Nasal cavity respiratory epithelium epithelial cell of viscerocranial mucosa (primary cell): ENCODE measurements around the gene GMCL2. TPM values are rescaled to one million over a fixed set of nuclear protein-coding genes. Genes with fewer than 3 reads are reported as not detected.

Source experiments
- total RNA-seq: library from RNA; depleted of rRNA; stranded (reverse); fragments of >200 nt; gene quantifications from 2 replicates; pipeline ENCODE4 v1.2.3, GENCODE V29; 2014

The GMCL2 gene, protein sequence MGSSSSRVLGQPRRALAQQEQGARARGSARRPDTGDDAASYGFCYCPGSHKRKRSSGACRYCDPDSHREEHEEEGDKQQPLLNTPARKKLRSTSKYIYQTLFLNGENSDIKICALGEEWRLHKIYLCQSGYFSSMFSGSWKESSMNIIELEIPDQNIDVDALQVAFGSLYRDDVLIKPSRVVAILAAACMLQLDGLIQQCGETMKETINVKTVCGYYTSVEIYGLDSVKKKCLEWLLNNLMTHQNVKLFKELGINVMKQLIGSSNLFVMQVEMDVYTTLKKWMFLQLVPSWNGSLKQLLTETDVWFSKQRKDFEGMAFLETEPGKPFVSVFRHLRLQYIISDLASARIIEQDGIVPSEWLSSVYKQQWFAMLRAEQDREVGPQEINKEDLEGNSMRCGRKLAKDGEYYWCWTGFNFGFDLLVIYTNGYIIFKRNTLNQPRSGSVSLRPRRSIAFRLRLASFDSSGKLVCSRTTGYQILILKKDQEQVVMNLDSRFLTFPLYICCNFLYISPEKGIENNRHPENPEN
- total RNA-seq, result not detected in 2 replicates

GRCh38 chr5:178187014-178187413, at the start of gene GMCL2:
TSS of gene GMCL2 (minus strand) at chr5:178187371. CDS start at chr5:178187299, 72 bp downstream.

DNA sequence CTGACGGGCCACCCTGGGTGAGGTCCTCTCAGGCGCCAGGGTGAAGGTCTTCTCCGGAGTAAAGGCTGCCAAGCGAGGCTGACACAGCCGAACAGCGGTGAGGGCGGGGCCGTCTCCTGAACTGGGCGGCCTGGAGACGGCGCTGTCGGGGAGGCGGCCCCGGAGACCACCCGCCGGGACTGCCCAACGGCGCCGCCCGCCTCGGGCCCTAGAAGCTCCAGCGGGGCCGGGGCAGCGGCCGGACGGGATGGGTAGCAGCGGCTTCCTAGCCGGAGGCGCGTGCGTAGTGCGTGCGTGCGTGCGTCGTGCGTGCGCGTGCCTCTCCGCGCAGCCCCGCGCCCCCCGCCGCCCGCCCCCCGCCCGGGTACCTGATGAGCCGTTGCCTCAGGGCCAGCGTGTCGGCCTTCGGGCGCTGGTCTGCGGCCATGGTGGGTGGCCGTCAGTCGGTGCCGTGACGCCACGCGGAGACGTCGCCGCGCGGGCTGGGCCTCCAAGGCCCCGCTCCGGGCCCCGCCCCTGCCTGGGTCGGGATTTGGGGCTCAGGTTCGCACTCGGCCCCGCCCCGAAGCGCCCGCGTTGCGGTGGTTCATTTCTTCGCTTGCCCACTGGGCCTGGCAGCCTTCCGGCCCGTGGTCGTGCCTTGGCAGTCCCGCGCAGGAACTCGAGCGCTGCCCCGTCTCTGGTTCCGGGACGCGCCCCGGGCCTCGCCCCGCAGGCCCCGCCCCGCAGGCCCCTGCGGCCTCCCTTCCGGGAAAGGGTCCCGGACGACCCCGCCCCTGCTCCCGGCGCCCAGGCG, 45.2 kb upstream of the GMCL2 start, which contains the start of gene PHYKPL:
Gene PHYKPL, minus strand, starts transcription at position 679 of the 796 bp plus-strand sequence. Its CDS starts 252 bp downstream, at position 427.

DNA sequence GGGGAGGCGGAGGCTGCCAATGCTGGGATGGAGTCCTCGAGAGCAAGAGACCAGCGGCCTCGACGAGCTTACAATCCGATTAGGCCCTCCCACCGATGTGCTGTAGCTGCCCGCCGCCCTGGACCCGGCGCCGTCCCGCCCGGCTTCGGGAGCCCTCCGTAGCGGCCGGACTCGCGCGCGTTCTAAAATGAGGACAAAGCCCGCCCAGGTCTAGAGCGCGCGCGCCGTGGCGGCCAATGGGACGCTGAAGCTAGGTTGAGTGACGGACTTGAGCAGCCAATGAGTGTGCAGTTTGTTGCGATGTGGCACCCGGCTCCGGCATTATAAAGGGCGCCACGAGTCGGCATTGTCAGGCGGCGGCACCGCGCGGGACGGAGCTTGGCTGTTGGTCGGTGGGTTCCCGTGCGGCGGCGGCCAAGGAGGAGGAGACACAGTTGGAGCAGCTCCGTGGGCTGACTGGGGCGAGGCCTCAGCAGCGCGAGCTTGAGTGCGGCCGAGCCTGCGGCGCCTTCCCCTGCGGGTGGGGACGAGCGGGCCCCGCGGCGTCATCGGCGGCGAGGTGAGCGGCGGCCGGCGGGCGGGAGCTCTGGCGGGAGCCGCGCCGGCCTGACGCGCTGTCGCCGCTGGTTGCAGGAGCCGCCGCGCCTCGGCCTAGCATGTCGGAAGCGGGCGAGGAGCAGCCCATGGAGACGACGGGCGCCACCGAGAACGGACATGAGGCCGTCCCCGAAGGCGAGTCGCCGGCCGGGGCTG, 17.2 kb upstream of the GMCL2 start, which contains the start of gene HNRNPAB:
Gene HNRNPAB, plus strand, starts transcription at position 352 of the 753 bp plus-strand sequence. Its CDS starts 305 bp downstream, at position 657.

GRCh38 chr5:178153530-178154340, 33.4 kb downstream of the GMCL2 start, which contains the start of gene NHP2:
TSS of gene NHP2 (minus strand) at chr5:178153885. CDS start at chr5:178153817, 68 bp downstream.

Other genes with a start within 250 kb of the GMCL2 start
- gene PROP1, start 191.1 kb downstream of the GMCL2 start, total RNA-seq, result not detected in 2 replicates
- gene N4BP3, start 73.8 kb downstream of the GMCL2 start, total RNA-seq, result 5.8 TPM in 2 replicates
- 36.4 and 43.7 TPM in 2 replicates for gene RMND5B, start 56.4 kb downstream of the GMCL2 start, total RNA-seq
- 114 and 144 TPM in 2 replicates for gene NHP2, start 33.5 kb downstream of the GMCL2 start, total RNA-seq
- gene HNRNPAB, start 17.2 kb upstream of the GMCL2 start, total RNA-seq, result 64.9 and 71.9 TPM in 2 replicates
- 24.6 and 29.6 TPM in 2 replicates for gene PHYKPL, start 45.4 kb upstream of the GMCL2 start, total RNA-seq